Activated CD4-positive, alpha-beta T cell treated with anti-CD3 and anti-CD28 coated beads, Interleukin-2, amount 50 U/mL, for 16 hours (primary cell): Measurements from ENCODE around the gene SLC25A6.
"Not testable (repeated sequence)": the region's sequence is repeated elsewhere in the genome, so short reads cannot be mapped to it uniquely, and the experiment has no call there.

Experiments
- DNase-seq: peaks from one replicate; pipeline ENCODE4 v3.0.0-alpha.2; 2020

The SLC25A6 gene

GRCh38 chrX:1389181-1389992, 2.5 kb downstream of the SLC25A6 start:
- no peak for DNase-seq

GRCh38 chrX:1388651-1389050, 3.3 kb downstream of the SLC25A6 start:
- DNase-seq = no peak

GRCh38 chrX:1387141-1387776, 4.7 kb downstream of the SLC25A6 start:
- DNase-seq = no peak

- no peak for DNase-seq
Observed at GRCh38 chrX:1386338-1387127, 5.4 kb downstream of the SLC25A6 start.

- DNase-seq = no peak
Observed at GRCh38 chrX:1385253-1386223, 6.4 kb downstream of the SLC25A6 start.

GRCh38 chrX:1384658-1385252, 7.2 kb downstream of the SLC25A6 start:
- DNase-seq = no peak

GRCh38 chrX:1380672-1381233, 11.2 kb downstream of the SLC25A6 start:
- no peak for DNase-seq

- no peak for DNase-seq
Observed at GRCh38 chrX:1378306-1378759, 13.6 kb downstream of the SLC25A6 start.

- no peak for DNase-seq
Observed at GRCh38 chrX:1368385-1368698, 23.6 kb downstream of the SLC25A6 start.

- not testable (repeated sequence) for DNase-seq
Observed at GRCh38 chrX:1366363-1366762, 25.6 kb downstream of the SLC25A6 start.

GRCh38 chrX:1361910-1362309, 30.0 kb downstream of the SLC25A6 start:
- DNase-seq = no peak

GRCh38 chrX:1361275-1361674, 30.6 kb downstream of the SLC25A6 start:
- no peak for DNase-seq

- no peak for DNase-seq
Observed at GRCh38 chrX:1360171-1360570, 31.7 kb downstream of the SLC25A6 start.

- DNase-seq = no peak
Observed at GRCh38 chrX:1359477-1359873, 32.4 kb downstream of the SLC25A6 start.

GRCh38 chrX:1358793-1359476, 33.0 kb downstream of the SLC25A6 start:
- DNase-seq = no peak

GRCh38 chrX:1357993-1358392, 33.9 kb downstream of the SLC25A6 start:
- no peak for DNase-seq

GRCh38 chrX:1355131-1356046, 36.5 kb downstream of the SLC25A6 start:
- DNase-seq = no peak

- no peak for DNase-seq
Observed at GRCh38 chrX:1354036-1355019, 37.6 kb downstream of the SLC25A6 start.
